ENCODE data around the gene CT45A3.
"Not testable (repeated sequence)": the region's sequence is repeated elsewhere in the genome, so short reads cannot be mapped to it uniquely, and the experiment has no call there.

Gene CT45A3

DNA sequence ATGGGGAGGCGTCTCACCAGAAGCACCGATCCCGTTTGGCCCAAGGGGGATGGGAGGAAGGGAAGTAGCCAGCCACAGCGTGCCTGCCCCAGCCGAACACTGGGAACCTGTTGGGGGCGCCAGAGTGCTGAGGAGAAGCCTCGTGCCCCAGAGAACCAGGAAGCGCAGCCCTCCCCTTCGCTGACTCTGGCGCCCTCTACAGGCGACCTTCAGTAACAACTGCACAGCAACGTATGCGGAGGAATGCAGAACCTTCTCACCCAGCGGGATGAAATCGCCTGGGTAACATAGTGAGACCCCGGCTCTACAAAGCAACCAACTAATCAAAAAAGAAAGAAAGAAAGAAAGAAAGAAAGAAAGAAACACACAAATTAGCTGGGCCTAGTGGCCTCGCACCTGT, at the start of gene CT45A3:
TSS of gene CT45A3 (minus strand) at position 101 of the 400 bp plus-strand sequence. CDS start 3,747 bp downstream, outside the sequence.
- DNase-seq: not testable (repeated sequence)

GRCh38 chrX:135802687-135803086, 34.7 kb upstream of the CT45A3 start, which contains the start of gene CT45A6:
Gene CT45A6 (minus strand): TSS chrX:135802787. CDS start chrX:135798993, 3,794 bp downstream.
- not testable (repeated sequence) for DNase-seq

- not testable (repeated sequence) for DNase-seq
Measured at GRCh38 chrX:135785403-135785802, 17.4 kb upstream of the CT45A3 start, which contains the start of gene CT45A5. Gene CT45A5 (minus strand): TSS chrX:135785503. CDS start chrX:135781729, 3,774 bp downstream.

DNA sequence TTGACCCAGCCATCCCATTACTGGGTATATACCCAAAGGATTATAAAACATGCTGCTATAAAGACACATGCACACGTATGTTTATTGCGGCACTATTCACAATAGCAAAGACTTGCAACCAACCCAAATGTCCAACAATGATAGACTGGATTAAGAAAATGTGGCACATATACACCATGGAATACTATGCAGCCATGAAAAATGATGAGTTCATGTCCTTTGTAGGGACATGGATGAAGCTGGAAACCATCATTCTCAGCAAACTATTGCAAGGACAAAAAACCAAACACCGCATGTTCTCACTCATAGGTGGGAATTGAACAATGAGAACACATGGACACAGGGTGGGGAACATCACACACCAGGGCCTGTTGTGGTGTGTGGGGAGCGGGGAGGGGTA, 23.3 kb downstream of the CT45A3 start:
- not testable (repeated sequence) for DNase-seq

GRCh38 chrX:135741192-135741715, 26.7 kb downstream of the CT45A3 start:
- no peak for DNase-seq

- peak; percentile 29 for DNase-seq
Measured at GRCh38 chrX:135740681-135741149, 27.3 kb downstream of the CT45A3 start.

GRCh38 chrX:135737366-135738071, 30.5 kb downstream of the CT45A3 start:
- peak; percentile 18 for DNase-seq

- DNase-seq: not testable (repeated sequence)
Measured at GRCh38 chrX:135734666-135735065, 33.3 kb downstream of the CT45A3 start.

GRCh38 chrX:135713795-135714194, 54.2 kb downstream of the CT45A3 start:
- no peak for DNase-seq

DNA sequence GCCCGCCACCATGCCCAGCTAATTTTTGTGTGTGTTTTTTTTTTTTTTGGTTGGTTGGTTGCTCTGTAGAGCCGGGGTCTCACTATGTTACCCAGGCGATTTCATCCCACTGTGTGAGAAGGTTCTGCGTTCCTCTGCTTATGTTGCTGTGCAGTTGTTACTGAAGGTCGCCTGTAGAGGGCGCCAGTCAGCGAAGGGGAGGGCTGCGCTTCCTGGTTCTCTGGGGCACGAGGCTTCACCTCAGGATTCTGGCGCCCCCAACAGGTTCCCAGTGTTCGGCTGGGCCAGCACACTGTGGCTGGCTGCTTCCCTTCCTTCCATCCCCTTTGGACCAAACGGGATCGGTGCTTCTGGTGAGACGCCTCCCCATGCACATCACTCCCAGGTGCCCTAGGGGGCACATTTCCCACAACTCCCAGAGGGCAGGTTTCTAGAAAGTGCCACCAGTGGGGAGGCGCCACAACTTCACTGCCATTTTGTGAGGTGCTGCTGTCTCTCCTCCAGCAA, 54.8 kb downstream of the CT45A3 start, which contains the start of gene CT45A1:
TSS of gene CT45A1 (plus strand) at position 457 of the 507 bp plus-strand sequence. CDS start 5,302 bp downstream, outside the sequence.
- not testable (repeated sequence) for DNase-seq

Data from eye (tissue), 1 donor.